Fibroblast of skin of scalp (primary cell): ENCODE data around the gene TOX3.
A peak's percentile ranks its signal among the peaks of the same experiment; 100 is the strongest.

Source experiments
- DNase-seq: peaks from one replicate; pipeline ENCODE4 v3.0.0-alpha.2; 2013

The TOX3 gene

GRCh38 chr16:52446080-52446479 is 100.9 kb downstream of the TOX3 start:
- peak; percentile 5 for DNase-seq

GRCh38 chr16:52441886-52442285 is 105.1 kb downstream of the TOX3 start:
- no peak for DNase-seq

DNA sequence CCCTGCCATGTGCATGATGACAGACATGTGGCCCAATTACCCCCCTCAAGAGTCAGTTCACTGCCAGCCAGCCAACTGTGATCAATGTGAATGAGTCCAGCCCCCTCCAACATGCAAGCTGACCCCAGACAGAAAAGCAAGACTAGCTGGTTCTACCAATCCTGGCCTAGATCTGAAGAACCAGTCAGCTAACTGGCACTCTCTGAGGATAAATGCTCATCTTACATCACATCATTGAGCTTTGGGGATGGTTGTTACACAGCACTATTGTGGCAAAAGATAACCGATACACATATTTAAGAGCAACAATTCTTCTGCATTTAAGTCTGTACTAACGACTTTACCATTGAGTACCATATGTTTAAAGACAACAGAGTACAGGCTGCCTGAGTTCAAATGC is 106.7 kb downstream of the TOX3 start:
- DNase-seq, result no peak

DNA sequence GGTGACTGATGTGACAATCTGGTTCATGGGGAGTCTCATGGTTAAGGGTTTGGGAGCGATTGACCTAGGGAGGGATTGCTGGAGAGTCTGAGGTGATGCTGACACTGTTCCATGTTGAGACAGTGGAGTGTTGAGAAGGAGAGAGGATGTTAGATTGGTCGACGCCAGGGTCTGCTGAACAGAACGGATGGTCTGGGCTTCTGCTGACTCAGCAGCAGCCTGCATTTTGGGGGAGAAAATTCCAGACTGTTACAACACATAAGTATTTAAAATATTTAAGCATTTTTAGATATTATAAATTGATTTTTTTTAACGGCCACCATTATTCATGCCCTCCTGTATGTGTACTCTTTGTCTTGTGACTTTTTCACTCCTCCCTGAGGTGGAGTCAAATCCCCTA is 107.2 kb downstream of the TOX3 start:
- no peak for DNase-seq

DNA sequence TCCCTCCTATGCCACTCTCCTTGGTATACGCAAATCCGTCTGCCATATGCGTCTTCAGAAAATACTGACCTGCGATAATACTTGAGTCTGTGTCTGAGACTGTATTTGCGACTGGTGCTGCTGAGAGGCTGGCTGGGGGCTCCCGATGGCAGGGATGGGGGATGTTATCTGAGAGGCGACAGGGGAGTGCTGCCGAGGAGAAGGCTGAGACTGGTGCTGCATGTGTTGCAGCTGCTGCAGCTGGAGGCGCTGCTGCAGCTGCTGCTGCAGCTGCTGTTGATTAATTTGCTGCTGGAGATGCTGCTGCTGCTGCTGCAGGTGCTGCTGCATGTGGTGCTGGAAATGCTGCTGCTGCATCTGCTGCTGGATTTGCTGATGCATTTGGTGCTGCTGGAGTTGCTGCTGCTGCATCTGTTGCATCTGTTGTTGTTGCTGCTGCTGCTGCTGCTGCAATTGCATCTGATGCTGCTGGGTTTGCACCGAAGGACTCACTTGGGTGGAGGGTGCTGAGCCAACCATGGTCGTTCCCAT is 107.7 kb downstream of the TOX3 start:
- DNase-seq, result no peak

- DNase-seq, result no peak
Measured at GRCh38 chr16:52437277-52437670, 109.7 kb downstream of the TOX3 start.

DNA sequence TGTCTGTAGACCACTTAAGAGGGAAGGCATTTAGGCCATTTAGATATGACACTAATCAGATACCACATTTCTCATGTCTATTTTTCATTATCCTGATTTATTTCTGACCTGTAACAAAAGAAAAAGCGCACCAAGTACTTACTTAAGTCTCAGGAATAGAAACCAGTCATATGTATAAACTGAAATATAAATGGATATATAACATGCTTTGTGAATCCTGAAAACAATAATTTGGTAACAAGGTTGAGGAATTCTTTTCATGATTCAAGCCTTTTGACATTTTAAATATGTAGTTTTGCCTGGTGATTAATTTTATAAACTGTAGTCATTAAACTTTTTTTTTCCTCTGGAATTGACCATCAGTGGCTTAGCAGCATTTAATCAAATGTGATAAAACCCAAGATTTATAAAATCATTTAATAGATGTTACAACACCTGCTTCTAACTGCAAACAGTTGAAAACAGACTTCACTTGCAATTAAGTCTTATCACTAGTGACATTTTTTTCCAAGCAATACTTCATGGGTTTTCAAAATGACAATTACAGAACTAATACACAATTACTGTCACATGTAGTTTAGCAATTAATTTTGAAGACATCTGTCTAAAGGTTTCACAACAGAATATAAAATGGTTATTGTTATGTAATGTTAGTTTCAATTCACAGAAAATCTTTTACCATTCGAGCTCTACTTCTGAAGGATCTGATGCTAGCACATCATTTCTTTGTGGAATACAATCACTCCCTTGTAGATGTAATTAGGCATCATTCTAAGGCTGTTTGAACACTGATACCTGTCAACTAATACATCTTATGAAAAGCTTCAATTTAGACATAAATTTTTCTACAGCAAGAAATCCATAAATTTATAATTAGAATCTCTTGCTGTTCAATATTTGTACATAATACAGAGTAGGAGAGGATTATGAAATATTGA is 110.3 kb downstream of the TOX3 start:
- no peak for DNase-seq

GRCh38 chr16:52434224-52434623 is 112.7 kb downstream of the TOX3 start:
- DNase-seq, result no peak

- no peak for DNase-seq
Measured at GRCh38 chr16:52433643-52434042, 113.3 kb downstream of the TOX3 start.

DNA sequence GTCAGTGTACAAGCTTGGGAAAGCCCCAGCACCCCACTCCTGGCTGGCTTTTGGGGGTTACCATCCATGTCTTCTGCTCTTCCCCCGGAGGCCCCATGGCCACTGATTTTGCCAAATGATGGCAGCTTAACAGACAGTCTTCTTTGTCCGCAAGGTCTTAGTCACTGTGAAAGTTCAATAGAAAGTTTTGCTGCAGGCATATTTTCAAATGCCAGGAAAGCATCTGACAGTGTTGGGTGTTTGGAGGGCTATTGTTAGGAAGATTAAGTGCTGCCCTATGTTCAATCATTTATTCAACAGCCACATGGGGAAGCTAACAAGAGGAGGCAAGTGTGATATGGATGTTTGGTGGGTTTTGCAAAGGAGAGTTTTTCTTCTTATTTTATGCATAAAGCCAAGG is 122.4 kb downstream of the TOX3 start:
- no peak for DNase-seq

DNA sequence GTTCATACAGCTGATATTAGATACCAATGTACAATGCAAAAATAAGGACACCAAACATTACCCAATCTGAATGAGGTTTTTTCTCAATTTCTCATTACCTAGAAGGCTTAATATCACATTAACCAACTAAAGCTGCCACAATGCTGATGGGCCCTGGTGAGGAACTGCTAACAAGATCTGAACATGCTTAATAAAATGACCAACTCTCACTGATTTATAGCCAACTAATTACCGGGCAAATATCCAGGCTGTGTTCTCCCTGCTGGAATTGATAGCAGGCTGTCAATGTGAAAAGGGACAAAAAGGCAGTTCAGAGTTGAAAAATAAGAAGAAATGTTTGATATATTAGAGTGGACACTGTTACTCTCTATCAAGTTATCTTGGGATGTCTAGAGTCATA is 124.6 kb downstream of the TOX3 start:
- no peak for DNase-seq

DNA sequence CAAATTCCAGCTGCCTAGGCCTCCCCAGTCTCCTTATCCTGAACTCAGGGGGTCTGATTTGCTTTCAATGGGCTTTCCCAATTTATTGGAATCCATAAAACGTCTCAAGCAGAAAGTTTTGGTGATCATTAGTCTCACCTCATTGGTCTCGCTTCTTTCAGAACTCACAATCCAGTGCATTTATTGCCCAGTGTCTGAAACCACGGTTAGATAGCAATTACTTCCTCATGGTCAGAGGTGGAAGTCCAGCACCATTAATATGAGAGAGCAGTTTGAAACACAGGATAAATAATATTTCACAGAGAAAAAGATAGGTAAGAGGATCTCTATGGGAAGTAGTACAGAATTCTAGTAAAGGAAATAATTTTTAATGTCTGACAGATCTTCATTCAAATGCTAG is 128.7 kb downstream of the TOX3 start:
- DNase-seq, result no peak

- no peak for DNase-seq
Measured at GRCh38 chr16:52416888-52417287, 130.1 kb downstream of the TOX3 start.

GRCh38 chr16:52411011-52411410 is 135.9 kb downstream of the TOX3 start:
- no peak for DNase-seq

DNA sequence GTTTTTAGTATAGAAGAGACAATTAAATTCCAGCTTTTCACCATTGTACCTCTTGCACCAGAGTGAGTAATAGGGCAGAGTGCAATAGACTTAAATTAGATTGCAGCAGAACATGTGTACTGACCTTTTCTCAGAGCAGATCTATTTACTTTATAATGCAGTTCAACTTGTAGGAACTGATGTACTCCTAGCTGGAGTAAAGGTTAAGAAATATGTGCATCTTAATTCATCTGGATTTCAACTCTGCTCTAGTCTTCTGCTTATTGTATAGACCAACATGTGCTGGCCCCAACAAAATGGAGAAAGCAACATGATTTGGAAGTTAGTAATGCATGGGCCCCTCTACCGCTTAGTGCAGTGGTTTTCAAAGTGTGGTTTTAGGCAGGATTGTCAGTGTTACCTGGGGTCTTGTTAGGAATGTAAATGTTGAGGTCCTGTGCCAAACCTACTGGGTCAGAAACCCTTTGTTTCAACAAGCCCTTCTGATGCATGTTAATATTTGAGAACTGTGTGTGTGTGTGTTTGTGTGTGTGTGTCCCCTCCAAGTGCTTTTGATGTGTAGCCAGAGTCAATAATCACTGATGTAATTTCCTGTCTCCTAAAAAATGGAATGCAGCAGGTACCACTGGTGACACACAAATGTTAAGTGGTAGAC is 138.6 kb downstream of the TOX3 start:
- no peak for DNase-seq

DNA sequence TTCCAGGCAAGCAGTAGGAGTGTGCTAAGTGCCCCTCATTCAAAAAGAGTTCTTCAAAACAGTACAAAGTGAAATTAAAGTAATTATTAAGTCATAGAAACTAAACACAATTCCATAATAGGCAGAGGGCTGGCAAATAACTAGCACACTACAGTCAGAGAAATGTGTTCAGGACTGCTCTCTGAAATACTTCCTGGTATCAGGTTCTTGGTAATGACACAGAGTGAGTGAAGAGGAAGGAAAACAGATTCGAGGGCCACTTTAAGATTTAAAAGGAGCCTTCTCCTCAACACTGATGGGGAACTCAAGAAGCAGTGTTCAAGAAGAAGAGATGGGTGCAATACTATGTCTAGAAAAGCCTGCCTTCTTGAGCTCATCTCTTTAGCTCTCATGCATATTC is 139.2 kb downstream of the TOX3 start:
- no peak for DNase-seq

GRCh38 chr16:52405441-52405840 is 141.5 kb downstream of the TOX3 start:
- no peak for DNase-seq

GRCh38 chr16:52404546-52404945 is 142.4 kb downstream of the TOX3 start:
- DNase-seq, result no peak

DNA sequence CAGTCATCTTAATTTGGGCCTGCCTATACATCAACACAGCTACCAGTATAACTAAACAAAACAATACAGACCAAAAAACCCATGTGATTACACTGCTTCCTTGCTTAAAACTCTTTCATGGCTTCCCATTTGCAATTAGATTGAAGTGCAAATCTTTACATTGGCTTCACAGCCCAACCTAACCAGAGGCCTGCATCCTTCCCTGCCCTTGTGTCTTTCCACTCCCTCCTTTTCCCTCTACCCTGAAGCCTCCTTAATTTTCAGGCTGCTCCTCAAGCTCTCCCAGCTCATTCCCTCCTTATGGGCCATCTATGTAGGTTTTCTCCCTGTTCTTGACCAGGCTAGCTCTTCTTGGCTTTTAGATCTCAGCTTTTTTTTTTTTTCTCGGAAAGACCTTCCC is 147.8 kb downstream of the TOX3 start:
- no peak for DNase-seq

GRCh38 chr16:52398491-52398960 is 148.4 kb downstream of the TOX3 start:
- no peak for DNase-seq

DNA sequence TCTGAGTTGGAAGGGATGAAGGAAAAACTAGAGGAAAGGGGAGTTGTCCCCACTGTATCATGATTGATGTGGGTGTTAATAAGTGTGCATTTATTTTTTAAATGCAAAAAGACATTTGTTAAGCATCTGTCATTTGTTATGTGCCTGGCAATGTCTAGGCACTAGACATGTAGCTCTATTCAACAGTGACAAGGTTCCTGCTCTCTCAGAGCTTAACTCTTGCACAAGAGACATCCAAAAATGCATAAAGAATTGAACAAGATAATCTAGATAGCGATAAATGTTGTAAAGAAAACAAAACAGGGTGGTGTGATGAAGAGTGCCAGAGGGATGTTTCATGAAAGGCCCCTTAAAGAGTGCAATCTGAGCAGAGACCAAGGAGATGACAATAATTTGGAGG is 148.9 kb downstream of the TOX3 start:
- no peak for DNase-seq

GRCh38 chr16:52393448-52393847 is 153.5 kb downstream of the TOX3 start:
- no peak for DNase-seq

- no peak for DNase-seq
Measured at GRCh38 chr16:52389045-52389444, 157.9 kb downstream of the TOX3 start.
